IMR-90 (cell line): Measurements from ENCODE around the gene STK36. TPM values are rescaled to one million over a fixed set of nuclear protein-coding genes. Genes with fewer than 3 reads are reported as not detected.

Source experiments
- ATAC-seq: fragments of 200-7000 bp; cut with Tn5 transposase; 2 replicates; pipeline ENCODE4 v1.9.1; 2020; ENCODE audit warnings: low read depth, mild to moderate bottlenecking, moderate library complexity
- BruUV-seq: library from RNA; stranded (reverse); fragments of 400-500 nt; replicated peaks from 2 replicates; lab custom pipeline; 2021; lab: Mats Ljungman, UMichigan
- CTCF ChIA-PET: fragments of 300-600 bp; formaldehyde crosslinking; extraction: SDS; loops from one replicate; lab custom pipeline; 2021; ENCODE audit warnings: antibody characterized with exemption; lab: Yijun Ruan, JAX
- POLR2A ChIA-PET: fragments of 300-600 bp; sonication (Branson Sonifier 250); formaldehyde crosslinking; loops from one replicate; lab custom pipeline; 2022; ENCODE audit warnings: antibody characterized with exemption; ENCODE audit not compliant: unreplicated experiment; lab: Charles Lee
- DNase-seq: peaks from one replicate; pipeline ENCODE4 v3.0.0; 2013
- H2AFZ ChIP-seq: replicated peaks from 2 replicates; pipeline ENCODE3; 2013; ENCODE audit warnings: low read length, mild to moderate bottlenecking; ENCODE audit not compliant: poor library complexity
- H2AK5ac ChIP-seq: 2 replicates; pipeline ENCODE4 v1.6.1; 2013; ENCODE audit warnings: low read depth, low read length, inconsistent platforms
- H2AK9ac ChIP-seq: replicated peaks from 2 replicates; pipeline ENCODE3; 2013; ENCODE audit warnings: mild to moderate bottlenecking, low read depth, low read length, moderate library complexity; ENCODE audit not compliant: poor library complexity
- H2BK120ac ChIP-seq: 2 replicates; pipeline ENCODE4 v1.6.1; 2013; ENCODE audit warnings: low read depth, low read length, inconsistent platforms
- H2BK15ac ChIP-seq: 3 replicates; pipeline ENCODE4 v1.6.1; 2013; ENCODE audit warnings: low read depth, low read length, inconsistent platforms
- H2BK20ac ChIP-seq: 2 replicates; pipeline ENCODE4 v1.6.1; 2013; ENCODE audit warnings: low read depth, mild to moderate bottlenecking, inconsistent platforms, low read length, moderate library complexity
- H2BK5ac ChIP-seq: 2 replicates; pipeline ENCODE4 v1.6.1; 2013; ENCODE audit warnings: mild to moderate bottlenecking, low read depth, low read length, inconsistent platforms; ENCODE audit not compliant: poor library complexity, severe bottlenecking
- H3K14ac ChIP-seq: replicated peaks from 2 replicates; pipeline ENCODE4 v1.6.1; 2013; ENCODE audit warnings: low read depth, low read length, inconsistent platforms
- H3K18ac ChIP-seq: 2 replicates; pipeline ENCODE4 v1.6.1; 2013; ENCODE audit warnings: low read depth, low read length, control low read depth
- H3K23ac ChIP-seq: 2 replicates; pipeline ENCODE4 v1.6.1; 2013; ENCODE audit warnings: low read depth, low read length, inconsistent platforms
- H3K27ac ChIP-seq: 2 replicates; pipeline ENCODE4 v1.5.1; 2013; ENCODE audit warnings: mild to moderate bottlenecking, control low read depth, low read length; ENCODE audit not compliant: insufficient read depth
- H3K27me3 ChIP-seq: 2 replicates; pipeline ENCODE4 v1.6.1; 2013; ENCODE audit warnings: low read length; ENCODE audit not compliant: control insufficient read depth, insufficient read depth
- H3K36me3 ChIP-seq: 2 replicates; pipeline ENCODE4 v1.6.1; 2013; ENCODE audit warnings: low read length, mixed read lengths; ENCODE audit not compliant: control insufficient read depth, insufficient read depth
- H3K4ac ChIP-seq: 2 replicates; pipeline ENCODE4 v1.6.1; 2013; ENCODE audit warnings: low read depth, low read length, inconsistent platforms
- H3K4me1 ChIP-seq: 2 replicates; pipeline ENCODE4 v1.6.1; 2013; ENCODE audit warnings: low read length, mixed read lengths; ENCODE audit not compliant: control insufficient read depth, insufficient read depth
- H3K4me2 ChIP-seq: 2 replicates; pipeline ENCODE4 v1.6.1; 2013; ENCODE audit warnings: low read depth, mild to moderate bottlenecking, control low read depth, low read length, moderate library complexity
- H3K4me3 ChIP-seq: 2 replicates; pipeline ENCODE4 v1.5.1; 2013; ENCODE audit warnings: low read depth, mild to moderate bottlenecking, control low read depth, low read length, moderate library complexity; ENCODE audit not compliant: insufficient read depth
- H3K56ac ChIP-seq: 2 replicates; pipeline ENCODE4 v1.6.1; 2013; ENCODE audit warnings: low read length, inconsistent platforms; ENCODE audit not compliant: insufficient read depth; ENCODE audit errors: extremely low read depth
- H3K79me1 ChIP-seq, 2 experiments: 2 replicates each; pipeline ENCODE4 v1.6.1; 2013; ENCODE audit warnings: low read length in 2 of 2, inconsistent platforms in 1 of 2, low read depth in 1 of 2
- H3K9ac ChIP-seq: 2 replicates; pipeline ENCODE4 v1.6.1; 2013; ENCODE audit warnings: low read depth, low read length, control low read depth
- H3K9me1 ChIP-seq: 2 replicates; pipeline ENCODE4 v1.6.1; 2013; ENCODE audit warnings: low read length, inconsistent platforms; ENCODE audit not compliant: insufficient read depth
- H3K9me3 ChIP-seq: 2 replicates; pipeline ENCODE4 v1.6.1; 2013; ENCODE audit warnings: low read length; ENCODE audit not compliant: control insufficient read depth, insufficient read depth
- H4K20me1 ChIP-seq: 2 replicates; pipeline ENCODE4 v1.6.1; 2013; ENCODE audit warnings: low read length, inconsistent platforms; ENCODE audit not compliant: insufficient read depth
- H4K5ac ChIP-seq: 2 replicates; pipeline ENCODE4 v1.6.1; 2013; ENCODE audit warnings: mild to moderate bottlenecking, low read depth, low read length, control low read depth
- H4K8ac ChIP-seq, 2 experiments: 2 replicates each; pipeline ENCODE4 v1.6.1; 2013; ENCODE audit warnings: low read depth in 2 of 2, low read length in 2 of 2, control low read depth in 1 of 2, inconsistent platforms in 1 of 2
- H4K91ac ChIP-seq: 2 replicates; pipeline ENCODE4 v1.6.1; 2013; ENCODE audit warnings: low read depth, low read length, inconsistent platforms; ENCODE audit not compliant: insufficient read depth
- CEBPB ChIP-seq: IDR thresholded peaks from 2 replicates; pipeline ENCODE4 v1.6.1; 2012; ENCODE audit warnings: low read depth, low read length, improper control_type of control experiment
- MXI1 ChIP-seq: IDR thresholded peaks from 2 replicates; pipeline ENCODE4 v1.6.1; 2012; ENCODE audit warnings: low read depth, mild to moderate bottlenecking, low read length, moderate library complexity, borderline replicate concordance
- RAD21 ChIP-seq: IDR thresholded peaks from 2 replicates; pipeline ENCODE4 v1.6.1; 2012; ENCODE audit warnings: low read length, improper control_type of control experiment
- RCOR1 ChIP-seq: IDR thresholded peaks from 2 replicates; pipeline ENCODE4 v1.6.1; 2012; ENCODE audit warnings: mild to moderate bottlenecking, low read length, improper control_type of control experiment; ENCODE audit not compliant: insufficient replicate concordance
- RFX5 ChIP-seq: IDR thresholded peaks from 2 replicates; pipeline ENCODE4 v1.8.0; 2012; ENCODE audit warnings: low read depth, mild to moderate bottlenecking, low read length, moderate library complexity
- SMC3 ChIP-seq: fragments of 150-350 bp; IDR thresholded peaks from 2 replicates; pipeline ENCODE4 v1.6.1; 2016; ENCODE audit warnings: low read depth, mild to moderate bottlenecking, antibody characterized with exemption, low read length, moderate library complexity
- dilution Hi-C: fragments of 300-500 bp; cut with HindIII; formaldehyde crosslinking; loops from one replicate; pipeline ENCODE4 v1.14.3; 2018; ENCODE audit warnings: low sequenced_read_pairs; ENCODE audit not compliant: unreplicated experiment
- in situ Hi-C: fragments of 300-500 bp; cut with MboI; formaldehyde crosslinking; loops from 3 replicates; pipeline ENCODE4 v1.14.3; 2019; ENCODE audit warnings: low sequenced_read_pairs, inconsistent platforms, mixed read lengths
- intact Hi-C: fragments of 100-400 bp; cut with micrococcal nuclease; formaldehyde crosslinking; loops from 2 replicates; pipeline ENCODE4 v1.10.0; 2022
- polyA plus RNA-seq, 3 experiments: library from polyadenylated mRNA; depleted of rRNA; stranded (reverse); fragments of >200 nt; gene quantifications; 2 replicates each; pipeline ENCODE4 v1.2.3, GENCODE V29; 2012; ENCODE audit warnings: low replicate concordance in 1 of 3
- total RNA-seq: library from RNA; depleted of rRNA; stranded (reverse); fragments of >200 nt; gene quantifications from 2 replicates; pipeline ENCODE4 v1.2.3, GENCODE V29; 2012
- TF ChIP-seq, protein P1 (sequence below): fragments of 150-350 bp; IDR thresholded peaks from 2 replicates; pipeline ENCODE4 v1.6.1; 2017; ENCODE audit warnings: mild to moderate bottlenecking, antibody characterized with exemption, low read length, low read depth

STK36 gene
- total and polyA plus RNA-seq, 2 of the 4 experiments (the other 2 are of a cell fraction) = 17.6 to 44.5 TPM

DNA sequence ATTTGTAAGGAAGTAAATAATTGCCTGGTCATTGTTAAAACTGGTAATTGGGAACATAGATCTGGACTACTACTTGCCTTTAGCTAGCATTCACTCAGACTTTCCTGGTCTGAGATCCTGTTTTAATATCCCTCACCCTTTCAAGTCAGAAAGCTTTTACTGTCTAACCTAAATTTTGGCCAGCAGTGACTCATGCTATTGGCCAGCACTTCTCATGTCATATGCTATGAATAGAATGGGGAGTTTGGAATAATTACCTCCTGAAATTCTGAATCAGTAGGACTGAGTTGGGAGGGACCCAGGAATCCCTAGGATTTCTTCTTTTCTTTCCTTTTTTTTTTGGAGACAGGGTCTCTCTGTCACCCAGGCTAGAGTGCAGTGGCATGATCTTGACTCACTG is 19.3 kb downstream of the STK36 start:
- Histone ChIP-seq H3K18ac (no peak overlapping the region), H3K23ac (no peak overlapping the region), H3K14ac (no peak overlapping the region), H2BK15ac (no peak overlapping the region), H3K9ac (no peak overlapping the region), H3K9me3 (no peaks in the 10 kb centered on the region), H4K8ac (no peak overlapping the region), H3K4me3 (no peak overlapping the region), H3K9me1 (peaks cover 4% of the 10 kb centered on the region; the same call in 1 of the 2 replicates), H3K79me1 (no peaks in the 10 kb centered on the region), H3K4me2 (no peak overlapping the region), H4K5ac (no peak overlapping the region), H3K56ac (no peak overlapping the region), H3K4ac (no peak overlapping the region), H4K20me1 (no peaks in the 10 kb centered on the region), H2AK5ac (no peak overlapping the region), H2BK5ac (no peak overlapping the region), H4K91ac (no peak overlapping the region), H2AFZ (no peak overlapping the region), H2BK20ac (no peak overlapping the region), H3K36me3 (peaks cover 34% of the 10 kb centered on the region), H2AK9ac (no peak overlapping the region), H3K27ac (no peak overlapping the region), H2BK120ac (no peak overlapping the region), H3K27me3 (no peaks in the 10 kb centered on the region), H3K4me1 (peaks cover 3% of the 10 kb centered on the region; the same call in 1 of the 2 replicates)
- peak; percentile 50; the same call in 1 of the 2 replicates for ATAC-seq
- in situ Hi-C loops (no loop called here), dilution Hi-C loops (no loop called here), intact Hi-C loops (loop anchor here (1.0 kb wide), 1 partner anchor 156 kb away; no protein-coding TSS in a partner anchor)
- no peak for TF ChIP-seq MXI1
- TF ChIP-seq RFX5 = no peak
- TF ChIP-seq RAD21 = no peak
- no peak for TF ChIP-seq SMC3
- no peak for TF ChIP-seq CEBPB
- TF ChIP-seq RCOR1 = no peak
- TF ChIP-seq, protein P1, sequence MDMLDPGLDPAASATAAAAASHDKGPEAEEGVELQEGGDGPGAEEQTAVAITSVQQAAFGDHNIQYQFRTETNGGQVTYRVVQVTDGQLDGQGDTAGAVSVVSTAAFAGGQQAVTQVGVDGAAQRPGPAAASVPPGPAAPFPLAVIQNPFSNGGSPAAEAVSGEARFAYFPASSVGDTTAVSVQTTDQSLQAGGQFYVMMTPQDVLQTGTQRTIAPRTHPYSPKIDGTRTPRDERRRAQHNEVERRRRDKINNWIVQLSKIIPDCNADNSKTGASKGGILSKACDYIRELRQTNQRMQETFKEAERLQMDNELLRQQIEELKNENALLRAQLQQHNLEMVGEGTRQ = no peak
- DNase-seq = peak; percentile 66
- ChIA-PET CTCF (no interaction called here), POLR2A (no interaction called here)
- BruUV-seq = no TSS peak
